Putamen (tissue), 1 donor: ENCODE measurements around the gene PLCG2.
A peak's percentile ranks its signal among the peaks of the same experiment; 100 is the strongest.
"Not testable (repeated sequence)": the region's sequence is repeated elsewhere in the genome, so short reads cannot be mapped to it uniquely, and the experiment has no call there.

ENCODE experiments used
- DNase-seq: peaks from one replicate; pipeline ENCODE4 v3.0.0-alpha.2; 2016; ENCODE audit warnings: low spot score

PLCG2 gene

DNA sequence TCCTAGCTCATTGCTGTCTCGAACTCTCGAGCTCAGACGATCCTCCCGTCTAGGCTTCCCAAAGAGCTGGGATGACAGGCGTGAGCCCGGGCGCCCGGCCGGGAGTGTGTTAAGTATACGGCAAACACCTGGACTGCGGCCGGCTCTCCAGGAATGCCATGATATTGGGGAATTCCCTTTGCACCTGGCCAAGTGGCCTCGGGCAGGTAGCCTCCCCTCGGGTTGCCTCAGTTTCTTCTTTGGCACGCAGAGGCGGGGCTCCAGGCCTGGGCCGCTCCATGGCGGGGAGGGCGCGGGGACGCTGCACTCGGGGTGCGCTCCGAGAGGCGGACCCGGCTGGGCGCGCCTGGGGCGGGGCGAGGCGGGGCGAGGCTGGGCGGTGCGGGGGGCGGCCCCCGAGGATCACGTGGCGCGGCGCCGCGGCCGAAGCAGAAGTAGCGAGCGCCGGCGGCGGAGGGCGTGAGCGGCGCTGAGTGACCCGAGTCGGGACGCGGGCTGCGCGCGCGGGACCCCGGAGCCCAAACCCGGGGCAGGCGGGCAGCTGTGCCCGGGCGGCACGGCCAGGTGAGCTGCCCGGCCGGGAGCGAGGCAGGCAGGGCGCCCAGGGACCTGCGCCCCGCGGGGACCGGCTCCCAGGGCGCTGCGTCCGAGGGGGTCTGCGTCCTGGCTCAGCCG lies at the start of gene PLCG2:
Gene PLCG2 (plus strand): TSS at position 431 of the 675 bp plus-strand sequence. CDS start 6,699 bp downstream, outside the sequence.
- DNase-seq, result peak; percentile 14

DNA sequence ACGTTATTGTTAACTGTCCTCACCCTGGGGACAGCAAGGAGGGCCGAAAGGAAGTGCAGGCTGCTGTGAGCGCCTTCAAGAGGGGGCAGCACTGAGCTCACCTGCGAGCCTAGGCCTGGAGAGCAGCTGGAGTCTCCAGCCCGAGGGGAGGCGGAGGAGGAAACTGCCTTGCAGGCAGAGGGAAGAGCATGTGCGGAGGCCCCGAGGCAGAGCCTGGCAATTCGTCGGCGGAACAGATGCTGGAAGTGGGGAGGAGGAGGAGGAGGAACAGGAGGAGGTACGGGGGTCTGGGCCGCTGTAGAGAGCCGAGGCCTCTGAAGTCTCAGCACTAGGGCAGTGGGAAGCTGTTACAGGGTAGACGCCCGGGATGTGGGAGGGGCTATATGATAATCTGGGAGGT lies 49.6 kb upstream of the PLCG2 start:
- DNase-seq, result no peak

DNA sequence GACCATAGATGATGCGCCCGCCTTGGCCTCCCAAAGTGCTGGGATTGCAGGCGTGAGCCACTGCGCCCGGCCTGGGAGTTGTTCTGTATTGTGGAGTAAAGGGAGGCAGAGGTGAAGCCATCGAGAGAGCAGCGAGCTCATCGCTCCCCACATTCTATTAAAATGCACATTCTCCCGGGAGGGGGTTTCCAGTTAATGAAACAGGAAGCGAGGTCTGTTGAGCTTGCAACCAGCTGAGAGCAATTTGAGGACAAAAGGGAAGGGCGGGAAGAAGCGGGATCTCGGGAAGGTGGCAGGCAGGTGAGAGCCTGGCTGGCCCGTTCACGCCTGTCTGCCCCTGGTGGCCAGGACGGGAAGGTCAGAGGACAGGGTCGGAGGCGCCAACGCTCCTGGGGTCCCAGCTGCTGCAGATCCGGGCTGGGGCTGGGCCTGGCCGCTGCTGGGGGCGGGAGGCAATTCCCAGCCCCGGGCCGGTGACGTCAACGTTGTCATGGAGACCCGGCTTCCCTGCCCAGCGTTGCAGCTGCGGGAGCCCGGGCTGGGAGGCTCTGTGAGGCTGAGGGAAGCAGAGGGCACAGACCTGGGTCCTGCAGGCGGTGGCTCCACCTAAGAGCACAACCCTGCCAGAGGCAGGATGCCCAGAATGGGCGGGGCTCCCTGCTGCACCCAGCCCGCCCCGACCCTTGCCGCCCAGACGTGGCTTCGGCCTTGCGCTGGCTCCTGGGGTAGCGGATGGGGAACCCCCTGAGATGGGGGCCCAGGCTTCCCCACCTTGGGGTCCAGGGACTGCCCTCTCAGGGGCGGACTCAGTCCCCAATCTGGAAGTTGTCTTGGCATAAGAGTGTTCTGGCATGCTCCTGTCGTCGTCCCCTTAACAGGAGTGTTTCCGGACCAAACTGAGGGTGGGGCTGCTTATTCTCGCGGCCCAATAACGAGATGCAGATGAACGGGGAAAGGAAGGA lies 48.7 kb upstream of the PLCG2 start:
- DNase-seq, result peak; percentile 72

DNA sequence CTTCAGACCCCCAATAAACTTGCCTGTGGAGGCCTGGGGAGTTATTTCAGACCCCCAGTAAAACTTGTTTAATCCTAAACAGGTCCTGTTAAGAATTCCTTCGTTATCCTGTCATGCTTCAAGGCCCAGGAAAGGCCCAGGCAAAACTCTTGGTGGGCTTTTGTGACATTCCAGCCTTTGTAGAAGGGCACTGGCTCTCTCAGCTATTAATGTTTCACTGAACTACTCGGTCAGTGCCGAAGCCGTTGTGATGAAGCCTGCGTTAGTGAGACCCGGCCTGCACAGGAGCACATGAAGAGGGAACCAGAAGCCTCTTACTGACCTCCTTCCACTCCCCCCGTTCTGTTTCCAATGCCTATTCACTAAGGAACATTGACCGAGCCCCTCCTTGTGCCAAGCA lies 47.4 kb upstream of the PLCG2 start:
- DNase-seq, result no peak

DNA sequence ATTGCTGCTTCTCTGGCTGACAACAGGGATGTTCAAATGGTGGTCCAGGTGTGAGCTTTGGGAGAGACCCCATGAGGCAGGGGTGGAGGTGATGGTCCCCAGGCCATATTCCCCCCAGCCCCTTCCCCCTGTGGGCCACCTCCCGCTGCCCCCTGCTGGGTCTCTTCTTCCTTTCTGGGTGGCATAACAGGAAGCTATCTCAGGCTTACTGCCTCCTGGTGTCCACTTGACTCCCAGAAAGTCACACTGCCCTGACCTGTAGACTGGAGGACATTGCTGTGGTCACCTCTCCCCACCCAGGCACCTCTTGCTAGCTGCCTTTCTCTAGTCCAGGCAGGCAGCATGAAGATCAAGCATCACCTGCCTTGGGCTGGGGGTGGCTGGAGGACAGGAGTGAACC lies 46.4 kb upstream of the PLCG2 start:
- no peak for DNase-seq

DNA sequence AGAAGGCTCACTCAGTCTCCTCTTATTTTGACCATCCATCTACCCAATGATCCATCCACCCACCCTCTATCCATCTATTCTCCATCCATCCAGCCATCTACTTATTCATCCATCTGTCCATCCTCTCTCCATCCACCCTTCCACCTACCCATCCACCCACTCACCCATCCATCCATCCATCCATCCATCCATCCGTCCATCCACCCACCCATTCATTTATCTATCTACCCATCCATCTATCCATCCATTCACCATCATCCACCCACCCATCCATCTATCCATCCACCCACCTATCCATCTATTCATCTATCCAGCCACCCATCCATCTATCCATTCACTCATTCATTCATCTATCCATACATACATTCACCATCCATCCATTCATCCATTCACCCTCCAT lies 45.8 kb upstream of the PLCG2 start:
- DNase-seq, result no peak

DNA sequence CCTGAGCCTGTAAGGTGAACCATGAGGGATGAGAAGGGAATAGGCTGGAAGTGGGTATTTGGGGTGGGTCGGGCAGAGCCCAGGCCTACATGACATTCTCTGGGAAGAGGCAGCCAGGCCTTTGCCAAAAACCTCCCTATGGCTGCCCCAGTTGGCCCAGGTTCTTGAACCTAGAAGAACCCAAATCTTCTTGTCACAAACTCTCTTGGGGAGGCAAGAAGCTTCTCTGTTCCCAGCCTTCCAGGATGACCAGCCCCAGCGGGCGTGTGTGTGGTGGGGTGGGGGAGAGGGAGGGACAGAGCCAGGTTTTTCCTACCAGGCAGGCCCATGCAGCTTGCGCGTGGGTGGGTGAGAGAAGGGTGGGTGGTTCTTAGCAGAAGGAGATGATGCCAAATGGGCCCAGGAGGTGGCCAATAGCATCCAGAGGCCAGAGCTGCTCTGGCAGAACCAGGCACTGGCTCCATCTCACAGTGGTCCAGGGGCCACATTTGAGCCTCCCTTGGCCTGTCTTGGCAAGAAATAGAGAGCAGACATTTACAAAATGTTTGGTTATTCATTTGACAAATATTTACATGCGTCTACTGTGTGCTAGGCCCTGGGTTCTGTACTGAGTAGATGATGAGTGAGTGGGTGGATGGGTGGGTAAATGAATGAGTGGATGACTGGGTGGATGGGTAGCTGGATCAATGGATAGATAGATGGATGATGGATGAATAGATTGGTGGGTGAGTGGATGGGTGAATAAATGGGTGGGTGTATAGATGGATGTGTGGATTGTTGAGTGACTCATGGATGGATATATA lies 44.3 kb upstream of the PLCG2 start:
- no peak for DNase-seq

DNA sequence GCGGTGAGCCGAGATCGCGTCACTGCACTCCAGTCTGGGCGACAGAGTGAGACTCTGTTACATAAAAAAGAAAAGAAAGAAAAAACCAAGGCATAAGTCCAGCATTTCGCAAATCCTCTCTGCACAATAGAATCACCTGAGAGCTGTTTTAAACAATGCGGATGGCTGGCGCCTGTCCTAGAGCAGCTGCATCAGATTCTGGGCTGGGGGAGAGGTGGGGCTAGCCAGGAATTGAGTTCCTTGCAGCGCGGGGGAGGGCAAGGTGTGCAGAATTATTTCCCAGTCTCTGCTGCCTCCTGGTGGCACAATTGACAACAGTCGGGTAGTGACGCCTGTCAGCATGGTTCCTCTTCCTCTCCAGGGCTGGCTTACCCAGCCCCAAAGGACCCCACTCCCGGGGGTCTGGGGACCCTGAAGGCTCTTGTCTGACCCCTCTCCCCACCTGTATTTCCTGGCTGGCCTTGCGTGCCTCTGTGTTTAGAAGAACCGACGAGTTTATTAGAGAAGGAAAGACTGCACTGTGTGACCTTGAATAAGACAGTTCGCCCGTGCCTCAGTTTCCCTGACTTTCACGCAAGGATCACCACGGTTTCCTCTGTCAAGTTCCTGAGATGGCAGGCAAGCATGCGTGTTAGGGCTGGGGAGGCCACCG lies 41.1 kb upstream of the PLCG2 start:
- peak; percentile 71 for DNase-seq

DNA sequence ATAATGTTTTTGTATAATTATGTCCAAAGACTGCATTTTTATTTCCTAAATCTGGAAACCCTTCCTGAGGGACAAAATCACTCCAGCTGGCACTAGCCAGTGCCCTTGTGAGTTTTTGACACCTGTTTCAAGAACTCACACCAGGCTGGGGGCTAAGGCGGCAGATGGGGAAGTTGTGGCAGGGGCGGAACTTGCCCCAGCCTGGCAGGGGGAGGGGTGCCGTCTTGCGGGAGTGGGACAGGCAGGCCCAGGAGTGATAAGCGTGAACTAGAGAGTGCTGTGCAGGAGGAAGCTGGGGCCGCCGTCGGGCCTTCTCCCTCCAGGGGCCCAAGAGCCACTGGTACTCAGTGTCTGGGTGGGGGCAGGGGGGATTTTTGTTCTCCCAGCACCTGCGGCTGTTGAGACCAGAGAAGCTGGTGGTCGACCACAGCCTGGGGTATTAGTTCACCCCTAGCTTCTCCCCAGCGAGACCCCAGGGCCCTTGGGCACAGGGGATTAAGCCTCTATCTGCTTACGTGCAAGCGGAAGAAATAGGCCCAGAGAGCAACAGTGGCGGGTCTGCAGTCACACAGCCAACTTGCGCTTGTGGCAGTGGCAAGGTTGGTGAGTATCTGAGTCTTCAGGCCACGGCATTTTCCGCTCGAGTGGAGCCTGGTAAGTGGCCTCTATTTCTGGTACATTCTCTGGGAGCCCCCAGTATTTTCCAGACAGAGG lies 40.2 kb upstream of the PLCG2 start:
- no peak for DNase-seq

DNA sequence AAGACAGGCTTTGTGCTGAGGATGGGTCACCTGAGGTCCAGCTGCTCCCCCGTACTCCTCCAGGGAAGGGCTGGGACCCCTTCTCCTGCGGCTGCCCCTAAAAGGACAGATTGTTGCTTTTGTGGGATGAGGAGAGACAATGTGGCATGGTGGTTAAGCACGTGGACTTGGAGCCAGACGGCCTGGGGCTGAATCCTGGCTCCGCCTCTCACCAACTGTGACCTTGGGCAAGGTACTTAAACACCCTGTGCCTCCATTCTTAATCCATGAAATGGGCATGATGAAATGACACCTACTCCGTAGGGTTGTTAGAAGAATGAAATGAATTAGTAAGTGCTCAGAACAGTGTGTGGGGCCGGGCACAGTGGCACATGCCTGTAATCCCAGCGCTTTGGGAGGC lies 39.6 kb upstream of the PLCG2 start:
- DNase-seq, result no peak

DNA sequence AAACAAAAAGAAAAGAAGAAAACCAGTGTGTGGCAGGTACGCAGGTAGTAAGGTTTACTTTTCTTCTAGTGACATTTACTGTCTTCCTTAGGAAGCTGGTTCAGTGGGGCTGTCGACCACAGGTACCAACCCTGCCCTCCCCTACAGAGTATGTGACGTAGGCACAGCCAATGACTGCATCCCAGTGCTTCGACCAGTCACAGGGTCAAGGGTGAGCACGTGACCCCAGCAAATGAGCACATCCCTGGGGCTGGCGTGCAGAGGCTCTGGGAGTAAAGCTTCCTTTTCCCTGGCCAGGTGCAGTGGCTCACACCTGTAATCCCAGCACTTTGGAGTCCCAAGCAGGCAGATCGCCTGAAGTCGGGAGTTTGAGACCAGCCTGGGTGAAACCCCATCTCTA lies 38.9 kb upstream of the PLCG2 start:
- no peak for DNase-seq

DNA sequence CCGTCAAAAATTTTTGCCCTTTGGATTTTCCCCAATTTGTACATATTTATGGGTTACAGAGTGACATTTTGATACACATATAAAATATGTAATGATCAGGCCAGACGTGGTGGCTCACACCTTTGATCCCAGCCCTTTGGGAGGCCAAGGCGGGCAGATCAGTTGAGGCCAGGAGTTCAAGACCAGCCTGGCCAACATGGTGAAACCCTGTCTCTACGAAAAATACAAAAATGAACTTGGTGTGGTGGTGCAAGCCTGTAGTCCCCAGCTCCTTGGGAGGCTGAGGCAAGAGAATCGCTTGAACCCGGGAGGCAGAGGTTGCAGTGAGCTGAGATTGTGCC lies 37.7 kb upstream of the PLCG2 start:
- DNase-seq, result not testable (repeated sequence)

DNA sequence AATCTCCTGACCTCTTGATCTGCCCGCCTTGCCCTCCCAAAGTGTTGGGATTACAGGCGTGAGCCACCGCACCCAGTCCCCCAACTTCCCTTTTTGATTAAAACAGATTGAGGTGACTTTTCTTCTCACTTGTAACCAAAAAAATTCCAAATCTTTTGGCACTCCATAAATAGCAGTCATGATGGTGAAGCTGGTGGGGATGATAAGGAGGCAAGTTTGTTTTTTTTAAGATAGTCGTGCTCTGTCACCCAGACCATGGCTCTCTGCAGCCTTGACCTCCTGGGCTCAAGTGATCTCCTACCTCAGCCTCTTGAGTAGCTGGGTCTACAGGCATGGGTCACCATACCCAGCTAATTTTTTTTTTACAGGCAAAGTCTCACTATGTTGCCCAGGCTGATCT lies 34.7 kb upstream of the PLCG2 start:
- no peak for DNase-seq

DNA sequence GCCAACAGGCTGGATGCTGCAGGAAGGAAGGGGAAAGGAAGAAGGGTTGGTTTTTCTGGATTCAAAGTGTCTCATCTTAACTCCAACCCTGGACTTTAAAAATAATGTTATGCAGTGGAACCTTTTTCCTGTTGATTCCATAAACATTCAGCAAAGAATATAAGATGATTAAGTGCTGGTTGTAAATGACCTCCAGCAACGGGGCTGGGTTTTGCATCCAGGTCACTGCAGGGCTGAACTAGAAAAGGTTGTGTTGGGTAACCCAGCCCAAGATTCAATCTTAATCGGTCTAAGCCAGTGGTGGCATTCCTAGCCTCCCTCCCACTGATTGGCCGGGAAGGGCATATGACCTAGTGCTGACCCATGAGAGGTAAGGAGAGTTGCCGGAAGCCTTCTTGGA lies 34.2 kb upstream of the PLCG2 start:
- no peak for DNase-seq

DNA sequence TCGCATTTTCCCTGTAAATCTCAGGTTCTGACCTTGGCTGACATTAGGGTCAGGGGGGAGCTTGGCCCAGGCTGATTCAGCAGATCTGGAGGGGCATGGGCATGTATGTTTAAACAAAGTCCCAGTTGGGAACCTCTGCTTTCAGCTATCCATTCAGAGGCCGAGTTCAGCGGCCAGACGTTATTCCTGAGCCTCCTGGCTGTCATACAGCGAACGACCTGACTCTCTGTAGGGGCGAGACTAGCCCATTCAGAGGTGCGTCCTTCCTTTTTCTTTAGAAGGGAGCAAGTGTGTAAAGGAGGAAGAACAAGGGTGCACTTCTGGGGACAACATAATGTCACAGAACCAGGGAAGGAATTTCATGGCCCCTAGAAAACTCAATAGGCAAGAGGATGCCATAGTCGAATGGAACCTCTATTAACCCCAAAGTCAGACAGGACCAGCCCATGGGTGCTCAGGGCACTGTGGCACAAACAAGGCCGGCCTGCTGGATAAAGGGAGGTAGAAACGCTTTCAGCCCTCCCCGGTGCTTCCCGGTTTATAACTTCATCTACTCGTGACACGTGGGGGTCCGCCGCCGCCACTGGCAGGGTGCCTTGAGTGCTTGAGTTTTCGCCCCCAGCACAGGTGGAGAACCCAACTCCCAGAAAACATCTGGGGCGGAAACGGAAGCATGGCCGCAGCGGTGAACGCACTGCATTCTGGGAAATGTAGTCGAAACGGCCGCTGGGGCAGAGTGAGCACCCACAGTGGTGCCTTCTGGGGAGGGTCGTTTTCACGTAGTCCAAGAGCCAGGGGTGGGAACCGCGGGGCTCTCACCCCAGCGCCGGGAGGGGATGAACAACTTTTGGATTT lies 33.2 kb upstream of the PLCG2 start:
- peak; percentile 61 for DNase-seq

DNA sequence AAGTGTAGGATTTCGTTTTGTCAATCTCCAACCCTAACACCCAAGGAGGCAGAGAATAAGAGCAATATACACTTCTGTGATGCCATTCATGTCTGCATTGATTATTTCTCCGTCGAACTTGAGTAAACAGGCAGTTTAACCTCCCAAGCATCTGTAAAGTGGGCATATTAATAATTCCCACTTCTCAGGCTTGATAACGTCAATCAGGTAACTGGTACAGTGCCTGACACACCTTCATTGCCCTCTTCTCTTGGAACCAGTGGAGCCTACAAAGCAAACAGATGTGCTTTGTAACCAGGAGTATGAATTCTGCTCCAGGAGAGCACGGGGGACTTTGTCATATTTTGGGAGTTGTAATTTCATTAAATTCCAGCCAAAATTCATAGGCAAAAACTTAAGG lies 32.5 kb upstream of the PLCG2 start:
- DNase-seq, result no peak

DNA sequence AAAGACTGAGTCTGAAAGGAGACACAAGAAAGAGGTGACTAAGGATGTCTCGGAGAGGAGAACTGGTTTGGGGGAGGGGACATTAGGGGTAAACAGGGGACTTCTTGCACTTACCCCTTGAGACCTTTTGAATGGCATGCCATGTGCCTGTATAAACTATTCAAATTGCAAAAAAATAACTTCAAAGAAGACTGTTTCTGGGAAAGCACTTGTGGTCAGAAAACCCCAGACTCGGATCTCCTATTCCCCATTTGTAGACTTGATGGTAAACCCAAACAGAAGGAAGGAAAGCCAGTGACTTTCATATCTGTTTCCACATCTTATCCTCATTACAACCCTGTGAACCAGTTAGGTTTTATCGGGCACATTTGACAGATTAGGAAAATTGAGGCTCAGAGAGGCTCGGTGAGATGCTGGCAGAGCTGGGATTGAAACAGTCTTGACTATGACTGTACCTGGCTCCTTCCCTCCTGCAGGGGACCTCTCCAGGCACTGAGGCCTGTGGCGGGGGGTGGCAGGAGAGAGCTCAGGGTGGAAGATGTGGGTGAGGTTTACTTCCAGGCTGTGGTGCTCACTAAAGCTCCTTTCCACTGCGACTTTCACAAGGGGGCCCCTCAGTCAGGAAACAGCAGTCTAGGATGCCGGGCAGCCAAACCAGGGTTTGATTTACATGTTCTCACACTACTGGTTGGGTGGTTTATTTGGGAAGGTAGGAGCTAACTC lies 30.5 kb upstream of the PLCG2 start:
- no peak for DNase-seq

DNA sequence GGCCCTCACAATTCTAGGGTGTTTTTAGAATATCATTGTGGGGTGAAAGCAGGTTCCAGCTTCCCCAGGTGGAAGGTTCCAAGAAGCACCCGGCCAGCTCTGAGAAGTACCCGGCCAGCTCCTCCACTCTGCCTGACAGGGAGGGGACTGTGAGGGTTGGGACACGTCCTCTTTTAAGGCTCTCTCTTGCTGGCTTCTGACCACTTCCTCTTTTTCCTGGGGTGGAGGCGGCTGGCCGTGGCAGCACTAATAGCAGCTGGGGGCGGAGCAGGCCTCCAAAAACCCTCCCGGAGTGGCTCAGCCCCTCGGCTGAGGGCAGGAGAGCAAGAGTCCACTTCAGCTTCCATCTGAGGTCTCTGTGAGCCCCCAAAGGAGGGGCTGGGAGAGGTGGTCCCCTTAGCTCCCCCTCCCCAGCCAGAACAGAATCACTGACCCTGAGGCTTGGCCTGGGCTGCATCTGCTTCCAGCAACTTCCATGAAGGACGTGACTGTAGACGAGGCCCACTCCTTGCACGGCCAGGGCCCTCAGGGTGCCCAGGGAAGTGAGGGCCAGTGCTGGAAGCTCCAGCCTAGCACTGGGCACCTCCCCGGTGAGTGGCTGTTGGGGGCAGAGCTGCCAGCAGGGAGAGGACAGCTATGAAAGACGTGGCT lies 26.7 kb upstream of the PLCG2 start:
- peak; percentile 42 for DNase-seq

DNA sequence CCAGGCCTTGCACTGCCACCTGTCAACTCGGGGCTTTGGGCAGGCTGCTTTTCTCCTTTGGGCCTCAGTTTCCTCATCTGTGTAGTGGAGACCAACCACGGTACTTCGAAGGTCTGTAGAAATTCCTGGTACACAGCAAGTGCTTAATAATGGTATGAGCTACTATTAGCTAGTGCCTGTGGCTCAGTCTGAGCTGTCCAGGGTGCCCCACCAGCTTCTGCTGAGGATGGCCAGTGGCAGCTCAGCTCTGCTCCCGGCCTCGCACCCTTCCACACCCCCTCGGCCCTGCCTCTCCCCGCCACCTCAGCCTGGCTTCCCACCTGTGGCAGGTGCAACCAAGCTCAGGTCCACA lies 26.2 kb upstream of the PLCG2 start:
- DNase-seq, result no peak
